RPMI8226 (cell line): ENCODE results near the gene PLXNB2.

ENCODE experiments used
- DNase-seq: peaks from one replicate; pipeline ENCODE4 v3.0.0-alpha.2; 2015

The PLXNB2 gene

GRCh38 chr22:50262973-50263617 lies 44.4 kb downstream of the PLXNB2 start:
- no peak for DNase-seq

GRCh38 chr22:50262460-50262911 lies 45.0 kb downstream of the PLXNB2 start:
- DNase-seq = peak; percentile 45

GRCh38 chr22:50261615-50262459 lies 45.6 kb downstream of the PLXNB2 start, which contains the start of gene MAPK12:
TSS of gene MAPK12 (minus strand) at chr22:50261683. CDS start at chr22:50261509, 174 bp downstream.
- peak; percentile 75 for DNase-seq

- peak; percentile 70 for DNase-seq
Observed at GRCh38 chr22:50260801-50261614, 46.4 kb downstream of the PLXNB2 start.

DNA sequence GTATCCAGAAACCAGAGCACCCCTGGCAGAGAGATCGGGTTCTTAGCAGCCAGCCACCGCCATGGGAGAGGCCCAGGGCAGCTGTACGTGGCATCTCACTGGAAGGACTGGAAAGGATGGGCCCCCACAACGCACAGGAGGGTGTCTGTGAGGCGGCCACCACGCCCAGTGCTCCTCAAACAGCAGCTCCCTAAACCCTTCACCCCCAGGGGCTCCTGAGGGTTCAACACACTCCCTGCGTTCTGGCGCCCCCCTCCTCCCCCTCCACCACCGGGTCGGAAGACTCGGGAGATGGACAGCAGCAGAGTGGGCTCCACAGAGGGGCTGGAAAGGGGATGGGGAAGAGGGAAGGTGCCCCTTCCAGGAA lies 47.0 kb downstream of the PLXNB2 start:
- peak; percentile 27 for DNase-seq

DNA sequence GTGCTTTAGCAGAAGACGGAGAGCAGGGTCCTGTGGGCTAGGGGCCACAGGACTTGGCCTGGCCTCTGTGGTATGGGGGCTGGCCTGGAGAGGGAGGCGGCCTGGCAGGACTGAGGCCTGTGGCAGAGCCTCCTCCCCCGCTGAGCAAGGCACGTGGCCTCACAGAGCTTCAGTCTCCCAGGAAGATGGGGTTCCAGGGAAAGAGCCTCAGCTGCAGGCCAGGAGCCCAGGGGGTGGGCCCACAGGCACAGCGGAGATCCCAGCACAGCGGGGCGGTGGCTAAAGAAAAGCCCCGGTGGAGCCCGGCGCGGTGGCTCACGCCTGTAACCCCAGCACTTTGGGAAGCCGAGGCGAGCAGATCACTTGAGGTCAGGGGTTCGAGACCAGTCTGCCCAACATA lies 48.1 kb downstream of the PLXNB2 start:
- DNase-seq = no peak

GRCh38 chr22:50258361-50259292 lies 48.8 kb downstream of the PLXNB2 start:
- no peak for DNase-seq

GRCh38 chr22:50257451-50258360 lies 49.7 kb downstream of the PLXNB2 start:
- no peak for DNase-seq

GRCh38 chr22:50257041-50257440 lies 50.4 kb downstream of the PLXNB2 start:
- no peak for DNase-seq

GRCh38 chr22:50256258-50256862 lies 51.1 kb downstream of the PLXNB2 start:
- DNase-seq = no peak

DNA sequence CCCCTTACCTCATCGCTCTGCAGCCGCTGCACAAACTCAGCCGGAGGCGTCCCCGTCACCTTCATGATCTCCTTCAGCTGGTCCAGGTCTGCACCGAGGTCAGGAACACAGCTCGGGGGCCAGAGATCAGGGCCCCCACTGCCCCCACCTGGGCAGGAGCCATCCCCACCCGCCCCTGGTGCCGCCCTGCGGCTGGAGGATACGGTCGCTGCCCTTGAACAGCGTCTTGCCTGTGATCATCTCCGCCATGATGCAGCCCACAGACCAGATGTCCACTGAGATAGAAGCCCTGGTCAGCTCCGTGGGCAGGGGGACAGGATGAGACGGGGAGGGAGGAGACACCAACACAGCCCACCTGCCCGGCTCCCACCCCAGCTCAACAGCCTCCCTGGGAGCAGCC lies 51.8 kb downstream of the PLXNB2 start:
- DNase-seq = no peak

GRCh38 chr22:50255099-50255498 lies 52.3 kb downstream of the PLXNB2 start:
- DNase-seq = no peak

GRCh38 chr22:50253941-50254340 lies 53.5 kb downstream of the PLXNB2 start:
- DNase-seq = no peak

- DNase-seq = no peak
Observed at GRCh38 chr22:50253046-50253915, 54.2 kb downstream of the PLXNB2 start.

- DNase-seq = peak; percentile 74
Observed at GRCh38 chr22:50252082-50253045, 55.1 kb downstream of the PLXNB2 start.

DNA sequence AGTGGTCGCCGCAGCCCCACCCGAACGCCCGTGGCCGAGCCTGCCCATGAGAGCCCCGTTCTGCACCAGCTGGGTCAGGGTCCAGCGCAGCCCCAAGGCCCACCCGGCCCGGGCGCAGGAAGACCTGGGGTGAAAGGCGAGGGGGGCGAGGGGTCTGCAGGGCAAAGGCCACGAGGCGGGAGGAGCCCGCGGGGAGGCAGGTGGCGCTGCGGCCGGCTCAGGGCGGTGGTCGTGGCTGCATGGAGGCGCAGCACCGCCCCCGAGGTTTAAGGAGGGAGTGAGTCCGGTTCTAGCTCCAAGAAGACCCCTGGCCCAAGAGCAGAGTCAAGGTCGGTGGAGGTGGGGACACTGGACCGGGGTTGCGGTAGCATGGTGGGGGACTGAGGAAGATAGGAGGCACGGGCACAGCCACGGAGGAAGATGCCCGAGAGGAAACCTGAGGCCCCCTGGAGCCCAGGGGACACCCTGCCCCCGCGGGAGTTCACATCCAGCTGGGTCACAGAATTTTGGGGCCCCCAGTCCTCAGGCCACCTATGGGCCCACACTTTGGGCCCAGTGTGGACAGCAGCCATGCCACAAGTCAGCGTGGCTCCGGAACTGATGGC lies 55.9 kb downstream of the PLXNB2 start:
- no peak for DNase-seq

- DNase-seq = peak; percentile 88
Observed at GRCh38 chr22:50250555-50251476, 56.6 kb downstream of the PLXNB2 start, which contains the start of gene HDAC10. TSS of gene HDAC10 (minus strand) at chr22:50251265. CDS start at chr22:50251032, 233 bp downstream.
